ENCODE data around the gene TCN2. TPM values are rescaled to one million over a fixed set of nuclear protein-coding genes. Genes with fewer than 3 reads are reported as not detected.

Gene TCN2
- total RNA-seq, 1 donor from 2014 or later: not detected

DNA sequence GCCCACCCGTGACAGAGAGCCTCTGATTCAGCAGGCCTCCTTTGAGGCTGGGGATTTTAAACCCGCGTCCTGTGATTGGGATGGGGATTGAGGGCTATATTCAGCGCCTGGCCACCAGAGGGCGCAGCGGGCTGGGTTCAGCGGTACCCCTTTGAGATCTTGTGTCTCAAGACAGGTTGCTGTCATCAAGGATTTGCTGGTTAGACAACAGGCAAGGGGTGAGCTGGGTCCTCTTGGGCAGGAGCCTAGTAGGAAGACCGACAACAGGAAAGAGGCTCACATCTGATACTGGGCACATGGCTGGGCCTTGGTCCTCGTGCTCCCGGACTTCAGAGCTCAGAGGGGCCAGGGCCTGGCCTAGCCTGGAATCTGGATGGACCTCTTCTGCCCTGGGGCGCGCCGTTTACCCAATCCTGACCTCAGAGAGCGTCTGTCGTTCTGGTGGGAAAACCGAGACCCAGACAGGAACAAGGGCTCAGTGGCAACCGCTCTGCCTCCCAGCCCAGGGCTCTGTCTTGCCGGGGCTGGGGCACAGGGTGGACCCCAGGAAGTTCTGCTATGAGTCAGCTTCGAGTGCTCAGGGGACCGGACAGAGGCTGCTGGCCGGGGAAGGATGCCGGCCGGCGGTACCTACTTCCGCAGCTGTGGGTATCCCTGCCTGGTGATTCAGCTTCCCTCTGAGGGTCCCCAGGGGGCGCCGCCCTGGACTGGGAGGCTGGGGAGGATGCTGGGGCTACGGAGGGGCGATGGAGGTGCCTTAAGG lies 27.7 kb downstream of the TCN2 start:
- DNase-seq: peak; percentile 83
- intact Hi-C loops (cut with micrococcal nuclease): loop anchor here (1.0 to 5.0 kb wide), 10 partner anchors 15 to 1247 kb away; partner anchors contain the start of genes AP1B1, DUSP18, OSBP2 and TUG1
- H3K4me3 Mint-ChIP-seq: peak overlapping the region; percentile 83
- TF ChIP-seq CTCF (IDR thresholded peaks at IDR 0.05): no peak
- POLR2A ChIA-PET: interaction anchor here (0.6 to 2.6 kb wide), 13 partner anchors 15 to 656 kb away, joined by 3 to 23 read pairs (median 7); partner anchors contain the start of genes DUSP18, LIMK2, MORC2 and MTFP1
- no peaks in the 10 kb centered on the region for H3K27me3 Mint-ChIP-seq
- CTCF ChIA-PET: interaction anchor here (0.6 to 4.5 kb wide), 17 partner anchors 9 to 461 kb away, joined by 3 to 51 read pairs (median 5); partner anchors contain the start of genes DUSP18, MORC2, PES1 and SMTN
- peaks cover 20% of the 10 kb centered on the region for H3K4me1 Mint-ChIP-seq
- no peaks in the 10 kb centered on the region for H3K9me3 Mint-ChIP-seq
- peak overlapping the region; percentile 88 for H3K27ac Mint-ChIP-seq
- peaks cover 3% of the 10 kb centered on the region for H3K36me3 Mint-ChIP-seq (ENCODE audit: low read depth)
- ATAC-seq (ENCODE audit: low read depth): peak; percentile 57

DNA sequence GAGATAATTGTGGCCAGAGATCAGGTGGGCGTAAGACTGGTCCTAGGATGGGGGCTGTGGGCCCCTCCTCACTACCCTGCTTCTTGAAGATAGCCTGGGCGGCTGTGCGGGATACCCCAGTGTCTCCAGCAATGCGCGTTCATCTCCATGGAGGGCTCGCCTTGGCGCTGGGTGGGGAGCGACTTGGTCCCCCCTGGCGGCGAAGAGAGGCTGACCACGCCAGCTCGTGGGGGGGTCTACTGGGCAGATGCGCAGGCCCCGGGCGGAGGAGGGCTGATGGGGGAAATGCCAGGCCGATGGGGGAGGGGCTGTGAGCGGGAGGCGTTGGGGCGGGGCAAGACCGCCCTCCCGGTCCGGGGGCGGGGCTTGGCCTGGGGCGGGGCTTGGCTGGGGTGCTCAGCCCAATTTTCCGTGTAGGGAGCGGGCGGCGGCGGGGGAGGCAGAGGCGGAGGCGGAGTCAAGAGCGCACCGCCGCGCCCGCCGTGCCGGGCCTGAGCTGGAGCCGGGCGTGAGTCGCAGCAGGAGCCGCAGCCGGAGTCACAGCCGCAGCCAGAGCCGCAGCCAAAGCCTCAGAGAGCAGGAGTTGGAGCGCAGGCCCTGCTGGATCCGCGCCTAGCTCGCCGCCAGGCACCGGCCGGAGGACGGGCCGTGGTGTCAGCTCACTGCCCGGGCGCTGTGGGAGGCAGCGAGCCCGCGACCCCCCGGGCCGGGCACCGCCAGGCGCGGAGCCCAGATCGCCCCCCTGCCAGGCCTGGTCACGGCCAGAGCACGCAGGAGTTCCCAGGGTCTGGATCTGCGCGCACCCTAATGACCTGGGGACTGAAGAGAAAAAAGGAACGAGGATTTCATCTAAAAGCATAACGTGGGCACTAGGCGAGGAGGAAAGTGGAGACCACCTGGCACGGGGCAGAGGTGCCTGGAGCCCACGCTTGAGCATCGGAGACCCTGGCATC lies 28.6 kb downstream of the TCN2 start, which contains the start of gene SLC35E4:
SLC35E4 (plus strand) TSS at position 509 of the 953 bp plus-strand sequence. CDS start 670 bp downstream, outside the sequence.
- no peaks in the 10 kb centered on the region for H3K9me3 Mint-ChIP-seq
- ChIA-PET CTCF (interaction anchor here (0.7 to 4.5 kb wide), 13 partner anchors 10 to 449 kb away, joined by 3 to 51 read pairs (median 6); partner anchors contain the start of genes DUSP18, MORC2, TCN2 and TUG1), POLR2A (interaction anchor here (0.6 to 2.6 kb wide), 15 partner anchors 14 to 655 kb away, joined by 3 to 23 read pairs (median 5); partner anchors contain the start of genes DUSP18, LIMK2, MORC2 and MTFP1)
- TF ChIP-seq CTCF (IDR thresholded peaks at IDR 0.05): no peak
- peak within 1 kb of the TSS; percentile 88 for H3K27ac Mint-ChIP-seq
- intact Hi-C loops (cut with micrococcal nuclease): loop anchor here (1.0 to 5.0 kb wide), 7 partner anchors 14 to 1248 kb away; partner anchors contain the start of genes AP1B1, DUSP18 and TUG1
- peak within 1 kb of the TSS; percentile 83 for H3K4me3 Mint-ChIP-seq
- peaks cover 3% of the 10 kb centered on the region for H3K36me3 Mint-ChIP-seq (ENCODE audit: low read depth)
- H3K4me1 Mint-ChIP-seq: peaks cover 20% of the 10 kb centered on the region
- peak; percentile 82 for ATAC-seq (ENCODE audit: low read depth)
- DNase-seq: peak; percentile 96
- no peaks in the 10 kb centered on the region for H3K27me3 Mint-ChIP-seq

DNA sequence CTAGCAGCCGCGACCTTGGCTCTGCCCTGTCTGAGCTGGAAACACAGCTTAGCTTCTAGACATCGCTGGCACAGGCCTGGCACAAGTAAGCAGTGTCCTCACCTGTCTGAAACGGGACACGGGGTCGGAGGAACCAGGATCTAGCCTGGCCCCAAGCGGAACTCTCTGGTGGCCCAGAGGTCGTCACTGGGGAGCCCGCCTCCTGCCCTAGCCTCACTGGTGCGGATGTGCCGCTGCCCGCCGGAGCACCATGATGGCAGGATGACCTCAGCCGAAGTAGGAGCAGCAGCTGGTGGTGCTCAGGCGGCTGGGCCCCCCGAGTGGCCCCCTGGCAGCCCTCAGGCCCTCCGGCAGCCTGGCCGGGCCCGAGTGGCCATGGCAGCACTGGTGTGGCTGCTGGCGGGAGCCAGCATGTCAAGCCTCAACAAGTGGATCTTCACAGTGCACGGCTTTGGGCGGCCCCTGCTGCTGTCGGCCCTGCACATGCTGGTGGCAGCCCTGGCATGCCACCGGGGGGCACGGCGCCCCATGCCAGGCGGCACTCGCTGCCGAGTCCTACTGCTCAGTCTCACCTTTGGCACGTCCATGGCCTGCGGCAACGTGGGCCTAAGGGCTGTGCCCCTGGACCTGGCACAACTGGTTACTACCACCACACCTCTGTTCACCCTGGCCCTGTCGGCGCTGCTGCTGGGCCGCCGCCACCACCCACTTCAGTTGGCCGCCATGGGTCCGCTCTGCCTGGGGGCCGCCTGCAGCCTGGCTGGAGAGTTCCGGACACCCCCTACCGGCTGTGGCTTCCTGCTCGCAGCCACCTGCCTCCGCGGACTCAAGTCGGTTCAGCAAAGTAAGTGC lies 29.5 kb downstream of the TCN2 start:
- peak overlapping the region; percentile 47 for H3K27ac Mint-ChIP-seq
- ChIA-PET POLR2A (interaction anchor here (0.9 to 2.6 kb wide), 6 partner anchors 13 to 653 kb away, joined by 3 to 23 read pairs (median 10); partner anchors contain the start of genes MORC2, MTFP1, PES1 and TUG1), CTCF (interaction anchor here (3.1 to 4.5 kb wide), 3 partner anchors 30 to 284 kb away, joined by 11 to 51 read pairs (median 47); partner anchors contain the start of gene TCN2)
- ATAC-seq (ENCODE audit: low read depth) (no peak), DNase-seq (peak; percentile 22)
- peak overlapping the region; percentile 81 for H3K4me3 Mint-ChIP-seq
- no peaks in the 10 kb centered on the region for H3K27me3 Mint-ChIP-seq
- H3K9me3 Mint-ChIP-seq: no peaks in the 10 kb centered on the region
- H3K4me1 Mint-ChIP-seq: peaks cover 20% of the 10 kb centered on the region
- no peak for TF ChIP-seq CTCF (IDR thresholded peaks at IDR 0.05)
- intact Hi-C loops (cut with micrococcal nuclease): loop anchor here (5.0 kb wide), 1 partner anchor 1249 kb away; the partner anchor contains the start of gene AP1B1
- H3K36me3 Mint-ChIP-seq (ENCODE audit: low read depth): peaks cover 3% of the 10 kb centered on the region

- H3K9me3 Mint-ChIP-seq: no peaks in the 10 kb centered on the region
- H3K36me3 Mint-ChIP-seq (ENCODE audit: low read depth): peaks cover 3% of the 10 kb centered on the region
- ChIA-PET POLR2A (no interaction called here), CTCF (no interaction called here)
- peaks cover 20% of the 10 kb centered on the region for H3K4me1 Mint-ChIP-seq
- H3K4me3 Mint-ChIP-seq: no peak overlapping the region
- intact Hi-C loops (cut with micrococcal nuclease): loop anchor here (5.0 kb wide), 1 partner anchor 1250 kb away; the partner anchor contains the start of gene AP1B1
- ATAC-seq (ENCODE audit: low read depth) (no peak), DNase-seq (no peak)
- H3K27ac Mint-ChIP-seq: no peak overlapping the region
- no peaks in the 10 kb centered on the region for H3K27me3 Mint-ChIP-seq
- TF ChIP-seq CTCF (IDR thresholded peaks at IDR 0.05): no peak
Observed at GRCh38 chr22:30637701-30638114, 30.7 kb downstream of the TCN2 start.
